SH-SY5Y (cell line): ENCODE measurements around the gene KCNA2.

Experiments
- GATA2 ChIP-seq: IDR thresholded peaks from 2 replicates; pipeline ENCODE4 v1.6.1; 2011; ENCODE audit warnings: mild to moderate bottlenecking, low read depth, low read length
- GATA3 ChIP-seq: IDR thresholded peaks from 2 replicates; pipeline ENCODE4 v1.6.1; 2011; ENCODE audit warnings: low read depth, mild to moderate bottlenecking, low read length, moderate library complexity

DNA sequence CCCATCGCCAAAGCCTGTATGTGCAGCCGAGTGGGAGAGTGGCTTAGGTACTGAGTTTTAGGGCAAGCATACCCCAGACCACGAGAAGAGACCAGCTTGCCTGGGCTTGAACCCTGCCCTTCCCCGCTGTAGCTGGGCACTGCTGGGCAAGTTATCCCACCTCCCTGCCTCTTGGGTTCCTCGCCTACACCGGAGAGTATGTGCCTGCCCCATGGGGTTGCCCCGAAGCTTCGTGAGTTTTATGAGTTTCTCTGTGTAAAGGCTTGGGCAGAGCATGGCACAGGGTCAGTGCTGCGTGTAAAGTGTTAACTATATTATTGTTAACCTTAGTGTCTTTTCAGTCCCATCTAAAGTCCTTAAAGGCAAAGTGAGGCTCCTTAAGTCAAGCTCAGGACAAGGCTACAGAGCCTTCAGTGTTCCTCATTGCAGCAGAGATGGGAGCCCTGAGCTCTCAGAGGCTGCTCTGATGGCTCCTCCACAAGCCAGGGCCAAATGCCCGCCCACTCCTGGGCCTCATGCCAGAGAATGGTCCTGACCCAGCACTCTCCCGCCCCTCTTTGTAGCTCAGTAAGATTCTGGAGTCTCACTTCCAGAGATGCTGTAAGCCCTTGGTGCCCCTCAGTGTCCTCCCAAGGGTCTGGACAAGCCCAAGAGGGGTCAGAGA is 50.2 kb downstream of the KCNA2 start:
- TF ChIP-seq GATA2 (no peak), GATA3 (no peak)
